Endometrial microvascular endothelial cells (primary cell): Measurements from ENCODE around the gene HM13. TPM values are rescaled to one million over a fixed set of nuclear protein-coding genes. Genes with fewer than 3 reads are reported as not detected.
"Not testable (repeated sequence)": the region's sequence is repeated elsewhere in the genome, so short reads cannot be mapped to it uniquely, and the experiment has no call there.

Experiments used
- in situ Hi-C: cut with HindIII; loops from 2 replicates; pipeline ENCODE4 v1.10.0; 2017; ENCODE audit warnings: low sequenced_read_pairs, low pct_unique_long_range_greater_than_20kb; ENCODE audit errors: inconsistent ontology term
- total RNA-seq: library from RNA; depleted of rRNA; stranded (reverse); fragments of >200 nt; gene quantifications from one replicate; pipeline ENCODE4 v1.2.3, GENCODE V29; 2015; ENCODE audit errors: inconsistent ontology term

Gene HM13
- total RNA-seq, 1 donor from 2014 or later = 91.8 TPM

DNA sequence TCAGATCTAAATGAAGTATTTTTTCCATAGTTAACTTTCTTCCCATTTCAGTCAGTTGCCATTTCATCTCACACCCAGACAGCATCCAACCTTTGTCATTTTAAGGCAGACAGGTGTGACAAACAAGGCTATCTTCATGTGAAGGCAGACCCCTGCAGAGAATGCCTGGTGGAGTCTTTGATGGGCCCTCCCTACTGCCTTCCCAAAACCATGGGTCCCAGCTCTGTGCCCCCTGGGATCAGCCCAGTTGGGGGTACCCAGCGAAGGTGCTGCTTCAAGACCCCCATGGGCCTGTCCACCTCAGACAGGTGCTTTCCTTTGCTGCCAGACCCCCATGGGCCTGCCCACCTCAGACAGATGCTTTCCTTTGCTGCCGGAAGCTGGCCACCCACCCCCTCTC is 62.5 kb downstream of the HM13 start:
- in situ Hi-C loops = no loop called here

DNA sequence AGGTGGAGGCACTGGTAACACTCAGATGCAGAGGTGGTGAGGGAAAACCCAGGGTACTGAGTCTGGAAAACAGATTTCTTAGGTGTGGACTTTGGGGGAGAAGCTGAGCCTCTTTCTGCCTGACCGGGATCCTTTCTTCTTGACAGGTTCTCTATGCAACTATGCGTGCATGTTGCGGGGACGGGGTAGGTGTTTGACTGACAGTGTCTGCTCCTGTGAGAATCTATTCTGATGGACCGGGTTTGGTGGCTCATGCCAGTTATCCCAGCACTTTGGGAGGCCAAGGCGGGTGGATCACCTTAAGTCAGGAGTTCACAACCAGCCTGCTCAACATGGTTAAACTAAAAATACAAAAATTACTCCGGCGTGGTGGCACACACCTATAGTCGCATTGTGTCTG is 63.0 kb downstream of the HM13 start:
- in situ Hi-C loops = no loop called here

DNA sequence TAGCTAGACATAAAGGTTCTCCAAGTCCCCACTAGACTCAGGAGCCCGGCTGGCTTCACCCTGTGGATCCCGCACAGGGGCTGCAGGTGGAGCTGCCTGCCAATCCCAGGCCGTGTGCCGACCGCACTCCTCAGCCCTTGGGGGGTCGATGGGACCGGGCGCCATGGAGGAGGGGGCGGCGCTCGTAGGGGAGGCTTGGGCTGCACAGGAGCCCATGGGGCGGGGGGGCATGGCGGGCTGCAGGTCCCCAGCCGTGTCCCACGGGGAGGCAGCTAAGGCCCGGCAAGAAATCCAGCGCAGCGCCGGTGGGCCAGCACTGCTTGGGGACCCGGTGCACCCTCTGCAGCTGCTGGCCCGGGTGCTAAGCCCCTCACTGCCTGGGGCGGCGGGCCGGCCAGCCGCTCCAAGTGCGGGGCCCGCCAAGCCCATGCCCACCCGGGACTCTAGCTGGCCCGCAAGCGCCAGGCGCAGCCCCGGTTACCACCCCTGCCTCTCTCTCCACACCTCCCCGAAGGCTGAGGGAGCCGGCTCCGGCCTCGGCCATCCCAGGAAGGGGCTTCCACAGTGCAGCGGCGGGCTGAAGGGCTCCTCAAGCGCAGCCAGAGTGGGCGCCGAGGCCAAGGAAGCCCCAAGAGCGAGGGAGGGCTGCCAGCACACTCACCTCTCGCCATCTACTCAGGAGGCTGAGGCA is 64.4 kb downstream of the HM13 start:
- in situ Hi-C loops = no loop called here

DNA sequence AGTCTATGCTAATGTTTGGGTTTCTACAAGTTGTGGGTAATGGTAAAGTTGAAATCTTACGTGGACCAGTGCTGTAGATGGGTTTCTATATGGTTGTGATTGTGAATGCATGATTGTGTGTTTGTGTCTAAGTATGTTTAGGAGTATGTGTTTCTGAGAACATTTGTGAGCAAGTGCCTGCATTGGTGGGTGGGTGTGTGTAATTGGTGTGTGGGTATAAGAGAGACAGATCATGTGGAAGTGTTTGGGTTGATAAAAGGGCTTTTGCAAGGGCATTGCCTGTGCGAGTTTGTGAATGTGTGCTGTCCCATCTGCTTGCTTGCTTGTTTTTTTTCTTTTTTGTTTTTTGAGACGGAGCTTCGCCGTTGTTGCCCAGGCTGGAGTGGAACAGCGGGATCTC is 65.0 kb downstream of the HM13 start:
- in situ Hi-C loops = no loop called here

DNA sequence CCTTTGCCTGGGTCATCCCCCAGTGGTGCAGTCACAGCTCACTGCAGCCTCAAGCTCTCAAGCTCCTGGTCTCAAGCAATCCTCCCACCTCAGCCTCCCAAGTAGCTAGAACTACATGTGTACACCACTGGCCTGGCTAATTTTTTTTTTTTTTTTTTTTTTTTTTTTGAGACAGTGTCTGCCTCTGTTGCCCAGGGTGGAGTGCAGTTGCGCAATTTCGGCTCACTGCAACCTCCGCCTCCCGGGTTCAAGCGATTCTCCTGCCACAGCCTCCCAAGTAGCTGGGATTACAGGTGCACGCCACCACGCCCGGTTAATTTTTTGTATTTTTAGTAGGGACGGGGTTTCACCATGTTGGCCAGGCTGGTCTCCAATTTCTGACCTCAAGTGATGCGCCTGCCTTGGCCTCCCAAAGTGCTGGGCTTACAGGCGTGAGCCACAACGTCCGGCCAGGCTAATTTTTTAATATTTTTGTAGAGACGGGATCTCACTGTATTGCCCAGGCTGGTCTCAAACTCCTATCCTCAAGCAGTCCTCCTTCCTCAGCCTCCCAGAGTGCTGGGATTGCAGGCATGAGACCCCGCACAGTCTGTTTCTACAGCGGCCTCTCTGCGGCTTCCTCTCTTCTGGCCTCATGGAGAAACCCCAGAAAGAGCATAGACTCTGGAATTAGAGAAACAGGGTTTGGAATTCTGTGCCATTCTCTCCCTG is 65.9 kb downstream of the HM13 start:
- in situ Hi-C loops = not testable (repeated sequence)

DNA sequence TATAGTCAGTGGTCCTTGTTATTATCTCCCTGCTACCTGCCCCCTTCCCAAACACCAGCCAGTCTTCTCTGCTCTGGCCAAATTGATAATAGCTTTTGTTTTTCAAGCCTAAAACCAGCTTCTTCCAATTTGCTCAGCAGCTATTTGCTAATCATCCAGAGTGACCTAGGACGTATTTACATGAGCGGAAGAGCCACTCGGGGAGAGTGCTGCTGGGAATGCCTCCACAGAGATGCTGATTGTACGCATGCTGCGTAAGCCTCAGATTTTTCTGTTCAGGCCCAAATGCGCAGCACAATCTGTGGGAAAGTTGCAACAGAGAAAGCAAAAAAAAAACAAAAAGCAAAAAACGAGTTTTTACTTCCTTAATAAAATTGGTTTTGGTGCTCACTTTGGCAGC is 66.5 kb downstream of the HM13 start:
- in situ Hi-C loops = no loop called here

DNA sequence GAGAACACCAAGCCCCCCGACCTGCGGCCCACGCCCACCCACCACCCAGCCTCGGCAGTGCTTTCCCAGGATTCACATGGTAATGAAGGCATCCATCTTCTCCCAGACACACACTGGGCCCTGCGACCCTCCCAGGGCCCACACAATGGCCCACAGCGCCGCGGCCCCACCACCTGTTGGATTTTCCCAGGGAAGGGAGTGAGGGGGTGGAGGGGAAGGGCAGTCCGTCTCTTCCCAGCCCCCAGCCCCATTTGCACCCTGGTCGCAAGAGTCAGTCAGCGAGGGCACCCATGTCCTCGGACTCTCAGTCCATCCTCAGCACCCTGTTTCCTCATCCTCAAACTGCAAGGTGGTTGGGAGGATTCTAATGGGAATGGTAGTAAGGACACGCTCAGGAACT is 67.1 kb downstream of the HM13 start:
- in situ Hi-C loops = no loop called here

DNA sequence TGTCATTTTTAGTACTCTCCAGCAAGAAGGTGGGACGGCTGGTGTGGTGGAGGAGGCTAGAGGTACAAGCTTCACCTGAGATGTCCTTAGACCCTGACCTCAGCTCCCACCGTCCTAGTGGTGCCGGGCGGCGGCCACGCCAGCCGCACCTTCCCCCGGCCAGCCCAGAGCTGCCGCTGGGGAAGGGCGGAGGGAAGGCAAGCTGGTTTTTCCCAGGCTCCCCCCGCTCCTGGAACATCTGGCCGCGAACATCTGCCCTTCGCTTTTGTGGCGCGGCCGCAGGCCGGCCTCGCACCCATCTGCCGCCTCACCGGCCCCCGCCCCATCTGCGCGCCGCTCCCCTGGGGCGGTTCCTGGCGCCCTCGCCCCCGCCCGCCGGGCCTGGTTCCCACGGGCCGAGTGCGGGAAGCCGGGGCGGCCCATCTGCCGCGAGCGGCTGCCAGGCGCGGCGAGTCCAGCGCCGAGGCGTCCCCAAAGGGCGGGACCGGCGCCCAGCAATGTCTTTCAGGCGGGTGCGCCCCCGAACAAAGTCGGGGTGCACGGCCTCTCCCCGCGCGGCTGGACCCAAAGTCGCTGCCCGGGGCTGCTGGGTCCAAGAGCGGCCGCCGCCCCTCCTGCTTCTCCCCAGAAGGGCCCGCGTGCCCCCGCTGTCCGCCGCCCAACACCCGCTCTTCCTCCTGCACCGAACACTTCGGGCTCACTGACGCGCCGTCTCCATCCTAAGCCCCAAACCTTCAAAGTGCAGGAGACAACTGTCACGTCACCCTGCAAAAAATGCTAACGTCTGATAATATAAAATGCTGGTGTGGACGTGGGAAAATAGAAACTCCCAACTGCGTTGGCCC is 73.5 kb downstream of the HM13 start:
- in situ Hi-C loops = no loop called here

DNA sequence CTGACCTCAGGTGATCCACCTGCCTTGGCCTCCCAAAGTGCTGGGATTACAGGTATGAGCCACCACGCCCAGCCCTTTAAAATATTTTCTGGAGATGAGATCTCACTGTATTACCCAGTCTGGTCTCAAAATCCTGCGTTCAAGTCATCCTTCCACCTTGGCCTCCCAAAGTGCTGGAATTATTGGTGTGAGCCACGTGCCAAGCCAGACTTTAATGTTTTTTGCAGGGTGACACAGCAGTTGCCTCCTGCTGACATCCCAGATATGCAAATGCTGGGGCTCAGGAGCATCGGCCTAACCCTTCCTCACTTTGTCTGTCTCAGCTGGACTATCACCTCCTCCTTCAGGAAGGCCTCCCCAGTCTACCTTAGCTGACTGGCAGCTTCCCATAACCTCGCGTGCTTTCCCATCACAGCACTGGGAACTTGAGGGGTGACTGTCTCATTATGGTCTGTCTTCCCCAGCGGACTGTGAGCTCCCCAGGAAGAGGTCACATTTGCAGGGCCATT is 76.5 kb downstream of the HM13 start:
- in situ Hi-C loops = no loop called here

DNA sequence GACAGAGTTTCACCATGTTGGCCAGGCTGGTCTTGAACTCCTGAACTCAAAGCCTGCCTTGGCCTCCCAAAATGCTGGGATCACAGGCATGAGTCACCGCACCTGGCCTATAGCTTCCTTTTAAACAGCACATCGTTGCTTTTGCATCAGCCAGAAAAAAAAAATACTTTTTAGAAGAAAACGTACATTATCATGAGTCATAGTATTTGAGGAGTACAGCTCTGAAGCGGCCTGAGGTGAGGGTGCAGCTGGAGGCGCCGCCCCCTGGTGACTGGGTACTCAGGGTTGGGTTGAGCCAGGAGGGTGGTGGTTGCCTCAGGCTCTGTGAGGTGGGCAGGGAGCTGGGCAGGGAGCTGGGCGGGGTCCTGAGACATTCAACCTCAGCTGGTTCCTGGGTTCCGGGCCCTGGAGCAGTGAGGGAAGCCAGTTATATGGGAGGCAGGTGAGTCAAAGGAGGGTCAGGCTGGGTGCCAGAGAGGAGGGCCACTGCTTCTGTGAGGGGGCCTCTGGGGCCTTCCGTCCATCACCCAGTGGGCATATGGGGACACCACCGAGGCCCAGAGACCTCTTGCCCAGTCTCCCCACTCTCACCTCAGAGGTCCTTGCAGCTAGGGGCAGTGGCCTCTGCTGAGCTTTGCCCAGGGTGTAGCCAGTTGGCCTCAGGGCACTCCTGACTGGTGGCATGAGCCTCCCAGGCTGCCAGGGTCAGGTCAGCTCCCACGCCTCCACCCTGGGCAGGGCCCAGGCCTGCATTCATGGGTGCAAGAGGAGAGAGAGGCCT is 79.2 kb downstream of the HM13 start:
- in situ Hi-C loops = no loop called here

DNA sequence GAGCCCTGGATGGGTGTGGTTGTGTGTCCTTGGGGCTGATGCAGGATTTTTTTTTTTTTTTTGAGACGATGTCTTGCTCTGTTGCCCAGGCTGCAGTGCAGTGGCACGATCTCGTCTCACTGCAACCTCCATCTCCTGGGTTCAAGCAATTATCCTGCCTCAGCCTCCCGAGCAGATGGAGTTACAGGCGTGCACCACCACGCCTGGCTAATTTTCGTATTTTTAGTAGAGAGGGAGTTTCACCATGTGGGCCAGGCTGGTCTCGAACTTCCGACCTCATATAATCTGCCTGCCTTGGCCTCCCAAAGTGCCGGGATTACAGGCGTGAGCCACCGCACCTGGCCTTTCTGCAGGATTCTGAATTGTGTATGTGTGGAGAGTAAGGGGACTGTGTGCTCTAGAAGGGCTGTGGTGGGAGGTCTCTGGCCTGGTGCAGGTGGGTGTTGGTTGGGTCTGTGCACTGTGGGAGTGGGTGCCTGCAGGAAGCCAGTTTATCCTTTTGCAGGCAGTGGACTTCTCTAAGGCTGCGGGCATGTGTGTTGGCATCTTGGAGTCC is 79.8 kb downstream of the HM13 start:
- in situ Hi-C loops = no loop called here

DNA sequence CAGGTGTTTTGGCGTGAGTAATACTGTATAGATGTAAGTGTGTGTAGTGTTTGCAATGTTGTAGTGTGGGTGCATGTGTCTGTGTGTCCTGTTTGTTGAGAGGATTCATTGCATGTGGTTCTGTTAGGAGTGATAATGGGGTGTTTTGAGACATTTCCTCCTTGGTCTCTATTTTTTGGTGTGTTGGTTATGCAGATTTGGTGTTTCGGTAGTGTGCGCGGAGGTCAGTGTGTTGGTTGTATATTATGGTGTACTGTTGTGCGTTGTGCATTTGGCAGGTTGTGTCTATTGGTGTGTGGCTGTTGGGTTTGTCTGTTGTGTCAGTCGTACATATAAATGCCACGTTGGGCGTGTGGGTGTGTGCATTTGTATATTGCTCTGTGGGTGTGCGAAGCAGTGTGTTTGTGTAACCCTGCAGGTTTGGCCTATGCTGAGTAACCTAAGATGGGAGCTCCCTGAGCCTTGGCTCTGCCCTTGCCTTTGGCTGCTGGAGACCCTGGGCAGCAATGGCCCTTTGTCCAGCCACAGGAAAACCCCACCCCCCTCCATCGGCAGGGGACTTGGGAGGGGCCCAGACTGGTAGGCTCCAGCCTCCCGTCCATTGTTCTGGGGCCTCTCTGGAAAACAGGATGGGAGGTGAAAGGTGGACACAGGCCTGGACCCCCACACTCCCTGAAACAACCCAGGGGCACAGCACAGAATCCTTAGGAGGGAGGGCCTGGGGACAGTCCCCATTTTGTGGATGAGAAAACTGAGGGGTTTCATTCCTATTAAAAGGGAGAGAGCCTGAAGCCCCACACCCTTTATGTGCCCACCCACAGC is 80.5 kb downstream of the HM13 start:
- in situ Hi-C loops = no loop called here

DNA sequence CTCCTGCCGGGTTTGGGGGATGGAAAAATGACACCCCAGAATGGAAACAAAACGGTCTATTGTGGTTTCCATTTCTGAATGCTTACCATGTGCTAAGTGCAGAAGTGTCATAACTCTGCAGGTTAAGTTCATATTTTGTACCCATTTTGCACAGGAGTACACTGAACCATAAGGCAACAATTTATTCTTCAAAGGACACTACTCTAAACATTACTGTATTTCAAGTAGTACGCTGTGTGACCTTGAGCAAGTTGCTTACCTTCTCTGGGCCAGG is 81.1 kb downstream of the HM13 start:
- in situ Hi-C loops = no loop called here

DNA sequence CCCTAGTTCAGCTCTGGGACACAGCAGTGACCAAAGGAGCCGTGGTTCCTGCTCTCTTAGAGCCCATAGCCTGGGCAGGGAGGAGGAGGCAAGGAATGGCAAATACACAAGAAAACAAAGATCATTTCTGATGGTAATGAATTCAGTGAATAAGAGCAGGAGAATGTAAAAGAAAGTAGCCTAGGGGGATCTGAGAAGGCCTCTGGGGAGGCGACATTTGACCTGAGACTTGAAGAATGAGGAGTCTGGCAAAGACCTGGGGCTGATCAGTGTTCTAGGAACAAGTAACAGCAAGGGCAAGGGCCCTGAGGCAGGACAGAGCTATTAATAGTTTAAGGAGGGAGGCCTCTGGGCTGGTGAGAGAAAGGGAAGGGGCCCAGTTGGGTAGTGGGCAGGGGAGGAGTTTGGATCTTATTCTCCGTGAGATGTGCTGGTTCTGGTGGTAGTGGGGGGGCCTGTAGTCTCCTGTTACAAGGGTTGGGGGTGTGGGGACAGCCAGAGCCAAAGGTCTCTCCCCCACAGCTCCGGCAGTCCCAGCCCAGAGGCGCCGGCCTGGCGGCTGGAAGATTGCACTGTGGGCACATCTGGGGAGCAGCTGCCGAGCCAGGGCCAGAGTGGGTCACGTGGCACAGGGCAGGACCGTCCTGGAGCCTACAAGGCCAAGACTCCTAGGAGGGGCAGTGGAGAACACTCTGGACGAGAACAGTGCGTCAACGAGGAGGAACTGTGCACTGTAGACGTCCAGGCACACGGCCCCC is 81.6 kb downstream of the HM13 start:
- in situ Hi-C loops = no loop called here

DNA sequence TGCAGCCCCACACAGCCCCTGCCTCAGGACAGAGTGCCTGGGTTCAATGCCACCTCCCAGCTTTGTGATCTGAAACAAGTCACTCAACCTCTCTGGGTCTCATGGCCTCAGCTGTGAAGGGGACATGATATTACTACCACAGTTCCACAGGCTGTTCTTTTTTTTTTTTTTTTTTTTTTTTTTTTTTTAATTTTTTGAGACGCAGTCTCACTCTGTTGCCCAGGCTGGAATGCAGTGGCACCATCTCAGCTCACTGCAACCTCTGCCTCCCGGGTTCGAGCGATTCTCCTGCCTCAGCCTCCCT is 82.1 kb downstream of the HM13 start:
- in situ Hi-C loops = not testable (repeated sequence)

DNA sequence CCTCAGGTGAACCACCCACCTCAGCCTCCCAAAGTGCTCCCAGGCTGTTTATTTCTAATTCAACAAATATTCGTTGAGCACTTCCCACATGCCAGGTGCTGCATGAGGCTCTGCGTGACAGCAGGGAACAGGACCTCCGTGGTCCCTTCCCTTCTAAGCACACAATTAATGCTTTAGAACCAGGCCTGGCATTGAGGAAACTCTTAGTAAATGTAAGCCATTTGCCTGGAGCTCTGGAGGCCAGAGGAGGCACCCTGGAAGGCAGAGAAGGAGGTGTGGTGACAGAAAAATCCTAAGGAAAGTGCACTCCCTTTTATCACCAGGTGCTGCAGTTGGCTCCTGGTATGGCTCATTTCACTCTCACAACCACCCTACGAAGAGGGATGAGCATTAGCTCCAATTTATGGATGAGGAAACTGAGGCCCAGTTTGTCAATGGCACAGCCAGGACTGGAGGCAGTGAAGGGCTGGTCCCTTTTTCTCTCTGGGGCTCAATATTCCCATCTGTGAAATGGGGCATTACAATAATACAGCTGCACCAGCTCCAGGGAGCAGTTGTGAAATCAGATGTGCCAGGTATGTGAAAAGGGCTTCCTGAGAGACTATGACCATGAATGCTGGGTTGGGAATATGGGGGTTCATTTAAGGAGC is 82.7 kb downstream of the HM13 start:
- in situ Hi-C loops = no loop called here

DNA sequence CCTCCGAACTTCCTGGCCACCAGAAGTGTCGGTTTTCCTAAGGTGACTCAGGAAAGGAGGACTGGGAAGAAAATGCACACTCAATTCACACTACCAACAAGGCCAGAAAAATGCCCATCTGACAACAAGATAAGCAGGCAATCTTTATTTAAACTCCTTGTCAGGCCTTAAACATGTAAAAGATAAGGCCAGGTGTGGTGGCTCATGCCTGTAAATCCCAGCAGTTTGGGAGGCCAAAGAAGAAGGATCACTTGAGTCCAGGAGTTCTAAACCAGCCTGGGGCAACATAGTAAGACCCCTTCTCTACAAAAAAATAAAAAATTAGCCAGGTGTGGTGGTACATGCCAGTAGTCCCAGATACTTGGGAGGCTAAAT is 83.2 kb downstream of the HM13 start:
- in situ Hi-C loops = no loop called here
